Articular chondrocyte of knee joint (primary cell): ENCODE data around the gene DMRTA1. TPM values are rescaled to one million over a fixed set of nuclear protein-coding genes. Genes with fewer than 3 reads are reported as not detected.

Experiments used
- total RNA-seq: library from RNA; depleted of rRNA; stranded (reverse); fragments of >200 nt; gene quantifications from 2 replicates; pipeline ENCODE4 v1.2.3, GENCODE V29; 2012

DMRTA1 gene
- 0.78 and 2.6 TPM in 2 replicates for total RNA-seq

DNA sequence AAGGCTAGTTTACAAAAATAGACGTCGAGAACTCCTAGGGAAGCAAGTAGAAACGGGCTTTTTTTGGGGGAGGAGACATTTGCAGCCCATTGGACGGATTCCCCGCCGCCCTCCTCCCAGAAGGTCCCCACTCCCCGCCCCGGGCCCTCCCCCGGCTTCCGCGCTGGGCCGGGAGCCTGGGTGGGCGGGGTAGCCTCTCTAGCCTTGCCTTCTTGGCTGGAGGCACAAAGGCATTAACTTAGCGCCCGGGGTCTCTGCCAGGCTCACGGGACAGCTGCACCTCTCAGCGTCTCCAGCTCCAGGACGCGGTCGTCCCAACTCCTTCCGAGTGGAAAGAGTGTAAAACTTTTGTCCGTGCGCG lies at the start of gene DMRTA1:
DMRTA1 (plus strand) TSS at position 236 of the 361 bp plus-strand sequence. CDS start 242 bp downstream, outside the sequence.

